ENCODE data around the gene MST1. TPM values are rescaled to one million over a fixed set of nuclear protein-coding genes. Genes with fewer than 3 reads are reported as not detected.

Gene MST1
- total and polyA plus RNA-seq, 8 donors, result 17.2 to 150 (median 24.7) TPM

- Histone ChIP-seq H3K9me3 (no peaks in the 10 kb centered on the region), H3K4me3 (no peak overlapping the region), H3K27me3 (no peaks in the 10 kb centered on the region), H3K36me3 (no peaks in the 10 kb centered on the region), H3K4me1 (peaks cover 0 to 2% (median 1%) of the 10 kb centered on the region in 3 donors), H3K27ac (no peak overlapping the region)
- ATAC-seq (no peak), DNase-seq (no peak), FAIRE-seq (no peak)
- 88 to 89% methylated on average over 9 of the region's 9 CpGs for WGBS, 2 donors
- intact Hi-C loops (cut with DNase I), result no loop called here
- TF ChIP-seq CTCF (IDR thresholded peaks at IDR 0.05), result no peak
Observed at GRCh38 chr3:49642708-49643145, 46.5 kb downstream of the MST1 start.

- ATAC-seq (no peak), DNase-seq (no peak), FAIRE-seq (no peak)
- H3K27me3 ChIP-seq, result no peaks in the 10 kb centered on the region
- H3K27ac ChIP-seq, result no peak overlapping the region
- intact Hi-C loops (cut with DNase I), result no loop called here
- no peaks in the 10 kb centered on the region for H3K9me3 ChIP-seq
- no peak for TF ChIP-seq CTCF (IDR thresholded peaks at IDR 0.05)
- no peaks in the 10 kb centered on the region for H3K36me3 ChIP-seq
- no peaks in the 10 kb centered on the region for H3K4me1 ChIP-seq
- H3K4me3 ChIP-seq, result no peak overlapping the region
- 94 to 95% methylated on average over 13 to 14 of the region's 14 CpGs for WGBS, 2 donors
Observed at GRCh38 chr3:49641921-49642707, 47.2 kb downstream of the MST1 start.

- H3K36me3 ChIP-seq, result no peaks in the 10 kb centered on the region
- DNase-seq (no peak), ATAC-seq (no peak), FAIRE-seq (no peak)
- no peak overlapping the region for H3K4me3 ChIP-seq
- H3K27me3 ChIP-seq, result no peaks in the 10 kb centered on the region
- intact Hi-C loops (cut with DNase I), result no loop called here
- H3K27ac ChIP-seq, result no peak overlapping the region
- no peaks in the 10 kb centered on the region for H3K9me3 ChIP-seq
- no peaks in the 10 kb centered on the region for H3K4me1 ChIP-seq
- WGBS, 2 donors, result 61 to 62% methylated on average over 7 of the region's 7 CpGs
- TF ChIP-seq CTCF (IDR thresholded peaks at IDR 0.05), result no peak
Observed at GRCh38 chr3:49641292-49641691, 48.0 kb downstream of the MST1 start.

- Histone ChIP-seq H3K9me3 (no peaks in the 10 kb centered on the region), H3K4me3 (no peak overlapping the region), H3K4me1 (no peaks in the 10 kb centered on the region), H3K36me3 (no peaks in the 10 kb centered on the region), H3K27me3 (no peaks in the 10 kb centered on the region), H3K27ac (no peak overlapping the region)
- DNase-seq (no peak), ATAC-seq (no peak), FAIRE-seq (no peak)
- 81 to 92% methylated on average over 2 of the region's 2 CpGs for WGBS, 2 donors
- intact Hi-C loops (cut with DNase I), result no loop called here
- TF ChIP-seq CTCF (IDR thresholded peaks at IDR 0.05), result no peak
Observed at GRCh38 chr3:49639551-49639950, 49.7 kb downstream of the MST1 start.

GRCh38 chr3:49638445-49638844, 50.8 kb downstream of the MST1 start:
- DNase-seq, result no peak
- Histone ChIP-seq H3K36me3 (no peaks in the 10 kb centered on the region), H3K4me3 (no peak overlapping the region), H3K4me1 (no peaks in the 10 kb centered on the region), H3K27me3 (no peaks in the 10 kb centered on the region), H3K27ac (no peak overlapping the region), H3K9me3 (no peaks in the 10 kb centered on the region)
- intact Hi-C loops (cut with DNase I), result no loop called here
- FAIRE-seq, result no peak
- WGBS, 2 donors, result 69 to 79% methylated on average over 8 of the region's 8 CpGs
- no peak for TF ChIP-seq CTCF (IDR thresholded peaks at IDR 0.05)
- no peak for ATAC-seq

Data from pancreas (tissue), 10 donors.